CD4-positive, alpha-beta memory T cell (primary cell): ENCODE data around the gene LARP4B. TPM values are rescaled to one million over a fixed set of nuclear protein-coding genes. Genes with fewer than 3 reads are reported as not detected.

ENCODE experiments used
- CTCF ChIA-PET: fragments of 350-600 bp; sonication (Branson Sonifier 250); formaldehyde crosslinking; loops from one replicate; lab custom pipeline; 2021; ENCODE audit warnings: inconsistent platforms; ENCODE audit not compliant: partially characterized antibody; lab: Charles Lee
- POLR2A ChIA-PET: fragments of 350-600 bp; sonication (Branson Sonifier 250); formaldehyde crosslinking; loops from one replicate; lab custom pipeline; 2021; ENCODE audit not compliant: partially characterized antibody; lab: Charles Lee
- DNase-seq, 5 donors: peaks; one replicate each; pipeline versions ENCODE4 v3.0.0 to v3.0.0-alpha.2; 2020 to 2022; ENCODE audit warnings: mixed read lengths in 1 of 5
- H3K27ac ChIP-seq: one replicate; pipeline ENCODE4 v1.7.0; 2013; ENCODE audit warnings: low read depth, low read length
- H3K27me3 ChIP-seq: 2 replicates; pipeline ENCODE4 v1.7.0; 2013; ENCODE audit warnings: mild to moderate bottlenecking, low read length, moderate library complexity; ENCODE audit not compliant: insufficient read depth
- H3K36me3 ChIP-seq: 2 replicates; pipeline ENCODE4 v1.7.0; 2013; ENCODE audit warnings: mild to moderate bottlenecking, low read length, moderate library complexity; ENCODE audit not compliant: insufficient read depth
- H3K4me1 ChIP-seq: 2 replicates; pipeline ENCODE4 v1.7.0; 2013; ENCODE audit warnings: mild to moderate bottlenecking, low read length, moderate library complexity; ENCODE audit not compliant: insufficient read depth
- H3K4me3 ChIP-seq, 2 donors: one replicate each; pipeline ENCODE4 v1.7.0; 2013; ENCODE audit warnings: low read length in 2 of 2, mild to moderate bottlenecking in 1 of 2
- H3K9me3 ChIP-seq, 2 donors: one replicate each; pipeline ENCODE4 v1.7.0; 2013; ENCODE audit warnings: low read length in 2 of 2, control low read depth in 1 of 2; ENCODE audit not compliant: control insufficient read depth in 1 of 2
- H3K27ac Mint-ChIP-seq, 7 donors: one replicate each; pipeline ENCODE4 v1.8.0; 2020 to 2021; ENCODE audit warnings: mixed read lengths in 7 of 7, mild to moderate bottlenecking in 6 of 7, inconsistent platforms in 3 of 7, moderate library complexity in 3 of 7
- H3K27me3 Mint-ChIP-seq, 2 donors: one replicate each; pipeline ENCODE4 v1.8.0; 2020 to 2021; ENCODE audit warnings: mixed read lengths in 2 of 2
- H3K36me3 Mint-ChIP-seq, 2 donors: one replicate each; pipeline ENCODE4 v1.8.0; 2020 to 2021; ENCODE audit warnings: mixed read lengths in 2 of 2, inconsistent platforms in 1 of 2, mild to moderate bottlenecking in 1 of 2
- H3K4me1 Mint-ChIP-seq, 4 donors: one replicate each; pipeline ENCODE4 v1.8.0; 2020 to 2021; ENCODE audit warnings: mixed read lengths in 4 of 4, mild to moderate bottlenecking in 1 of 4
- H3K4me3 Mint-ChIP-seq, 8 donors: one replicate each; pipeline ENCODE4 v1.8.0; 2020 to 2021; ENCODE audit warnings: mixed read lengths in 8 of 8, mild to moderate bottlenecking in 7 of 8, moderate library complexity in 6 of 8, inconsistent platforms in 3 of 8
- H3K9me3 Mint-ChIP-seq, 8 donors: one replicate each; pipeline ENCODE4 v1.8.0; 2020 to 2021; ENCODE audit warnings: mixed read lengths in 8 of 8, mild to moderate bottlenecking in 5 of 8, inconsistent platforms in 3 of 8, moderate library complexity in 1 of 8
- intact Hi-C: fragments of 100-400 bp; cut with micrococcal nuclease; formaldehyde crosslinking; loops from one replicate; pipeline ENCODE4 v1.15.1; 2023
- polyA plus RNA-seq, 2 donors: library from polyadenylated mRNA; unstranded; fragments of 300-500 nt; fragmentation: Illumina TruSeq; gene quantifications; one replicate each; pipeline ENCODE4 v1.2.3, GENCODE V29; 2021
- total RNA-seq, 2 experiments: library from RNA; stranded (reverse); gene quantifications; one replicate each; pipeline ENCODE4 v1.2.3, GENCODE V29; 2021

LARP4B gene
- total and polyA plus RNA-seq, 4 experiments from 2014 or later = 13.0 to 99.7 (median 61.9) TPM

- Mint-ChIP-seq H3K27ac (no peak overlapping the region), H3K27me3 (no peaks in the 10 kb centered on the region), H3K4me1 (peaks cover 15 to 43% (median 29%) of the 10 kb centered on the region in 4 donors), H3K4me3 (no peak overlapping the region), H3K36me3 (peaks cover 3 to 12% of the 10 kb centered on the region in 2 donors), H3K9me3 (no peaks in the 10 kb centered on the region)
- Histone ChIP-seq H3K36me3 (peaks cover 4% of the 10 kb centered on the region), H3K9me3 (no peaks in the 10 kb centered on the region), H3K27ac (no peak overlapping the region), H3K27me3 (no peaks in the 10 kb centered on the region), H3K4me1 (peaks cover 14% of the 10 kb centered on the region), H3K4me3 (no peak overlapping the region)
- ChIA-PET CTCF (no interaction called here), POLR2A (interaction anchor here (1.0 kb wide), 1 partner anchor 14 kb away, joined by 3 read pairs; the partner anchor contains the start of gene LARP4B)
- no peak for DNase-seq
- intact Hi-C loops = no loop called here
Observed at GRCh38 chr10:917416-917720, 14.1 kb downstream of the LARP4B start.

GRCh38 chr10:916716-917415 lies 14.6 kb downstream of the LARP4B start:
- Mint-ChIP-seq H3K9me3 (no peaks in the 10 kb centered on the region), H3K36me3 (peaks cover 0 to 12% of the 10 kb centered on the region in 2 donors), H3K27me3 (no peaks in the 10 kb centered on the region), H3K4me3 (no peak overlapping the region), H3K27ac (no peak overlapping the region), H3K4me1 (peaks cover 16 to 40% (median 26%) of the 10 kb centered on the region in 4 donors)
- ChIA-PET CTCF (no interaction called here), POLR2A (interaction anchor here (1.0 kb wide), 1 partner anchor 14 kb away, joined by 3 read pairs; the partner anchor contains the start of gene LARP4B)
- Histone ChIP-seq H3K36me3 (peaks cover 1% of the 10 kb centered on the region), H3K4me3 (no peak overlapping the region), H3K27me3 (no peaks in the 10 kb centered on the region), H3K27ac (no peak overlapping the region), H3K9me3 (no peaks in the 10 kb centered on the region), H3K4me1 (peaks cover 14% of the 10 kb centered on the region)
- intact Hi-C loops = no loop called here
- DNase-seq = no peak

DNA sequence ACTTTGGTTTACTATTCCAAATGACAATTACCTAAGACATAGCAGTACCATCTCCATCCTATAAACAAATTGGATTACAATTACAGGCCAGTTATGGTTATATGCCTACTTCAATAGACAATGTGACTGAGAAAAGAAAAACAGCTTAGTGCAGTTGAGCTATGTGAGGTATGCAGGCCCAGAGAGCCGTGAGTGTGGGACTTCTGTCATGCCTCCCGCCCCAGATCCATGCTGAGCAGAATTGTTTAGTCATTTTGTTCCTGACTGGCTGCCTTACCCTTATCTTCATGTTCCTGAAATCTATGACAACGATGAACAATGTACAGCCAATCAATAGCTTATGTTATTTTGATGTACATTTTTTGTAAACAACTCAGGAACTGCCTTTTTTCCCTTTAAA lies 21.7 kb downstream of the LARP4B start:
- POLR2A ChIA-PET = no interaction called here
- peaks cover 17 to 39% (median 25%) of the 10 kb centered on the region in 4 donors for H3K4me1 Mint-ChIP-seq
- H3K4me3 Mint-ChIP-seq = no peak overlapping the region
- DNase-seq = no peak
- H3K9me3 Mint-ChIP-seq = no peaks in the 10 kb centered on the region
- no peaks in the 10 kb centered on the region for H3K27me3 Mint-ChIP-seq
- H3K27me3 ChIP-seq = no peaks in the 10 kb centered on the region
- intact Hi-C loops = no loop called here
- peaks cover 7% of the 10 kb centered on the region for H3K36me3 ChIP-seq
- CTCF ChIA-PET = no interaction called here
- peaks cover 18 to 35% of the 10 kb centered on the region in 2 donors for H3K36me3 Mint-ChIP-seq
- no peak overlapping the region for H3K4me3 ChIP-seq
- H3K9me3 ChIP-seq = no peaks in the 10 kb centered on the region
- H3K27ac Mint-ChIP-seq = peak overlapping the region in 4 of 7 donors; percentile 8 to 66 (median 22)
- no peak overlapping the region for H3K27ac ChIP-seq
- no peaks in the 10 kb centered on the region for H3K4me1 ChIP-seq

GRCh38 chr10:905972-906371 lies 25.5 kb downstream of the LARP4B start:
- Histone ChIP-seq H3K9me3 (no peaks in the 10 kb centered on the region), H3K27me3 (no peaks in the 10 kb centered on the region), H3K27ac (no peak overlapping the region), H3K36me3 (no peaks in the 10 kb centered on the region), H3K4me3 (no peak overlapping the region), H3K4me1 (peaks cover 3% of the 10 kb centered on the region)
- H3K4me1 Mint-ChIP-seq = peaks cover 26 to 53% (median 32%) of the 10 kb centered on the region in 4 donors
- intact Hi-C loops = no loop called here
- CTCF ChIA-PET = interaction anchor here (1.7 kb wide), 1 partner anchor 11 kb away, joined by 3 read pairs; no protein-coding TSS in a partner anchor
- no peaks in the 10 kb centered on the region for H3K27me3 Mint-ChIP-seq
- DNase-seq = no peak
- no peaks in the 10 kb centered on the region for H3K9me3 Mint-ChIP-seq
- peaks cover 24 to 39% of the 10 kb centered on the region in 2 donors for H3K36me3 Mint-ChIP-seq
- no peak overlapping the region for H3K4me3 Mint-ChIP-seq
- POLR2A ChIA-PET = no interaction called here
- H3K27ac Mint-ChIP-seq = no peak overlapping the region

- H3K9me3 ChIP-seq = no peaks in the 10 kb centered on the region
- Mint-ChIP-seq H3K36me3 (peaks cover 23 to 34% of the 10 kb centered on the region in 2 donors), H3K4me3 (no peak overlapping the region), H3K27me3 (no peaks in the 10 kb centered on the region), H3K27ac (peak overlapping the region in 1 of 7 donors; percentile 31), H3K9me3 (no peaks in the 10 kb centered on the region), H3K4me1 (peaks cover 26 to 53% (median 32%) of the 10 kb centered on the region in 4 donors)
- H3K36me3 ChIP-seq = no peaks in the 10 kb centered on the region
- intact Hi-C loops = no loop called here
- no peak overlapping the region for H3K27ac ChIP-seq
- H3K27me3 ChIP-seq = no peaks in the 10 kb centered on the region
- no peak for DNase-seq
- CTCF ChIA-PET = interaction anchor here (1.7 kb wide), 1 partner anchor 11 kb away, joined by 3 read pairs; no protein-coding TSS in a partner anchor
- H3K4me3 ChIP-seq = no peak overlapping the region
- POLR2A ChIA-PET = no interaction called here
- peaks cover 3% of the 10 kb centered on the region for H3K4me1 ChIP-seq
Observed at GRCh38 chr10:905503-905902, 26.0 kb downstream of the LARP4B start.

DNA sequence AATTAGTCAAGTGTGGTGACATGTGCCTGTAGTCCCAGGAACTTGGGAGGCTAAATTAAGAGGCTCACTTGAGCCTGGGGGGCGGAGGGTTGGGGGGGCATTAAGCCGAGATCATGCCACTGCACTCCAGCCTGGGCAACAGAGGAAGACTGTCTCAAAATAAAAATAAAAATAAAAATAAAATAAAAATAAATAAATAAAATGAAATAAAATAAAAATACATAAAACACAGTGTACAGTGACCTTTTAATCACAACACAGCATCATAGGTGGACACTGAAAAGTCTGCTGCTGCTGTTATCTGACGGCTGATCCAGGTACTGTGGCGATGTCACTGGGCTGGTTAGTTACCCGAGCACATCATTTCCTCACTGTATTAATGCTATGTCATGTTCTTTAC lies 27.1 kb downstream of the LARP4B start:
- no peaks in the 10 kb centered on the region for H3K36me3 ChIP-seq
- Mint-ChIP-seq H3K4me1 (peaks cover 25 to 51% (median 37%) of the 10 kb centered on the region in 4 donors), H3K9me3 (no peaks in the 10 kb centered on the region), H3K36me3 (peaks cover 14 to 25% of the 10 kb centered on the region in 2 donors), H3K27me3 (no peaks in the 10 kb centered on the region), H3K27ac (no peak overlapping the region), H3K4me3 (no peak overlapping the region)
- ChIA-PET CTCF (no interaction called here), POLR2A (interaction anchor here (1.2 kb wide), 1 partner anchor 8 kb away, joined by 3 read pairs; no protein-coding TSS in a partner anchor)
- no peaks in the 10 kb centered on the region for H3K9me3 ChIP-seq
- no peak overlapping the region for H3K4me3 ChIP-seq
- no peak overlapping the region for H3K27ac ChIP-seq
- DNase-seq = no peak
- H3K27me3 ChIP-seq = no peaks in the 10 kb centered on the region
- intact Hi-C loops = no loop called here
- H3K4me1 ChIP-seq = peaks cover 10% of the 10 kb centered on the region

GRCh38 chr10:898141-898540 lies 33.4 kb downstream of the LARP4B start:
- H3K36me3 Mint-ChIP-seq = peaks cover 6 to 9% of the 10 kb centered on the region in 2 donors
- H3K27me3 Mint-ChIP-seq = no peaks in the 10 kb centered on the region
- H3K4me3 ChIP-seq = no peak overlapping the region
- POLR2A ChIA-PET = no interaction called here
- peaks cover 40 to 65% (median 58%) of the 10 kb centered on the region in 4 donors for H3K4me1 Mint-ChIP-seq
- no peaks in the 10 kb centered on the region for H3K27me3 ChIP-seq
- no peaks in the 10 kb centered on the region for H3K9me3 Mint-ChIP-seq
- H3K27ac ChIP-seq = no peak overlapping the region
- intact Hi-C loops = no loop called here
- H3K27ac Mint-ChIP-seq = no peak overlapping the region
- H3K9me3 ChIP-seq = no peaks in the 10 kb centered on the region
- CTCF ChIA-PET = no interaction called here
- DNase-seq = no peak
- no peak overlapping the region for H3K4me3 Mint-ChIP-seq
- peaks cover 21% of the 10 kb centered on the region for H3K4me1 ChIP-seq
- no peaks in the 10 kb centered on the region for H3K36me3 ChIP-seq
